Transverse colon (tissue), 4 donors: ENCODE measurements around the gene MRPL28. TPM values are rescaled to one million over a fixed set of nuclear protein-coding genes. Genes with fewer than 3 reads are reported as not detected.
A peak's percentile ranks its signal among the peaks of the same experiment; 100 is the strongest.

ENCODE experiments used
- DNase-seq: peaks from one replicate; pipeline ENCODE4 v3.0.0-alpha.2; 2019
- H3K27ac ChIP-seq, 4 donors: fragments of 200-600 bp; sonication (generic); 2 replicates each; pipeline ENCODE4 v1.5.1; 2016 to 2018; ENCODE audit warnings: inconsistent platforms in 4 of 4
- H3K27me3 ChIP-seq: fragments of 200-600 bp; sonication (generic); 2 replicates; pipeline ENCODE4 v1.5.1; 2017; ENCODE audit warnings: inconsistent platforms
- H3K36me3 ChIP-seq, 4 donors: fragments of 200-600 bp; sonication (generic); 2 replicates each; pipeline ENCODE4 v1.5.1; 2017 to 2019; ENCODE audit warnings: inconsistent platforms in 4 of 4
- H3K4me1 ChIP-seq, 4 donors: fragments of 200-600 bp; sonication (generic); 2 replicates each; pipeline ENCODE4 v1.5.1; 2017 to 2020; ENCODE audit warnings: inconsistent platforms in 4 of 4
- H3K4me3 ChIP-seq, 4 donors: fragments of 200-600 bp; sonication (generic); 1 replicate in 1 of 4; 2 replicates in 3 of 4; pipeline versions ENCODE4 v1.5.1 to v1.6.1; 2017 to 2019; ENCODE audit warnings: inconsistent platforms in 4 of 4
- H3K9me3 ChIP-seq, 2 donors: fragments of 200-600 bp; sonication (generic); 2 replicates each; pipeline ENCODE4 v1.5.1; 2017 to 2019; ENCODE audit warnings: inconsistent platforms in 2 of 2
- EP300 ChIP-seq: sonication (generic); formaldehyde crosslinking; IDR thresholded peaks from one replicate; pipeline ENCODE4 v1.6.1; 2017; ENCODE audit warnings: antibody characterized with exemption, low read depth
- POLR2A ChIP-seq: fragments of 450-650 bp; IDR thresholded peaks from one replicate; pipeline ENCODE4 v1.6.1; 2016; ENCODE audit warnings: antibody characterized with exemption, mild to moderate bottlenecking, moderate library complexity
- POLR2AphosphoS5 ChIP-seq, 3 donors: sonication (generic); formaldehyde crosslinking; IDR thresholded peaks; one replicate each; pipeline ENCODE4 v1.6.1; 2016; ENCODE audit warnings: antibody characterized with exemption in 3 of 3
- WGBS, 2 donors: methylation state at CpG; one replicate each; pipeline ENCODE4 v1.1.5; 2018; ENCODE audit warnings: low coverage in 1 of 2; 5-methylcytosine and 5-hydroxymethylcytosine counted together
- in situ Hi-C, 4 donors: fragments of 200-750 bp; cut with MboI; loops; one replicate each; pipeline versions ENCODE4 v1.15.0 to v1.15.1; 2017; ENCODE audit warnings: low sequenced_read_pairs in 3 of 4, low pct_ligation_motif_present in 1 of 4, low pct_unique_long_range_greater_than_20kb in 1 of 4
- intact Hi-C: fragments of 100-400 bp; cut with DNase I; formaldehyde crosslinking; loops from one replicate; pipeline ENCODE4 v1.15.1; 2023; ENCODE audit warnings: low total_unique reads
- total RNA-seq, 4 donors: library from RNA; depleted of rRNA; stranded (reverse); fragments of >200 nt; gene quantifications; one replicate each; pipeline ENCODE4 v1.1.0, GENCODE V29; 2016
- TF ChIP-seq, protein P1 (sequence below), 5 experiments: fragments of 200-600 bp in 3 of 5; fragments of 450-650 bp in 2 of 5; sonication (generic) in 3 of 5; IDR thresholded peaks; 1 replicate in 2 of 5; 2 replicates in 3 of 5; pipeline ENCODE4 v1.5.1; 2016 to 2017; ENCODE audit warnings: antibody characterized with exemption in 5 of 5, inconsistent platforms in 3 of 5, mild to moderate bottlenecking in 2 of 5, moderate library complexity in 1 of 5

The MRPL28 gene
- total RNA-seq, 4 donors from 2014 or later = 24.7 to 81.2 (median 53.0) TPM

- no peak for TF ChIP-seq EP300
- TF ChIP-seq, protein P1, sequence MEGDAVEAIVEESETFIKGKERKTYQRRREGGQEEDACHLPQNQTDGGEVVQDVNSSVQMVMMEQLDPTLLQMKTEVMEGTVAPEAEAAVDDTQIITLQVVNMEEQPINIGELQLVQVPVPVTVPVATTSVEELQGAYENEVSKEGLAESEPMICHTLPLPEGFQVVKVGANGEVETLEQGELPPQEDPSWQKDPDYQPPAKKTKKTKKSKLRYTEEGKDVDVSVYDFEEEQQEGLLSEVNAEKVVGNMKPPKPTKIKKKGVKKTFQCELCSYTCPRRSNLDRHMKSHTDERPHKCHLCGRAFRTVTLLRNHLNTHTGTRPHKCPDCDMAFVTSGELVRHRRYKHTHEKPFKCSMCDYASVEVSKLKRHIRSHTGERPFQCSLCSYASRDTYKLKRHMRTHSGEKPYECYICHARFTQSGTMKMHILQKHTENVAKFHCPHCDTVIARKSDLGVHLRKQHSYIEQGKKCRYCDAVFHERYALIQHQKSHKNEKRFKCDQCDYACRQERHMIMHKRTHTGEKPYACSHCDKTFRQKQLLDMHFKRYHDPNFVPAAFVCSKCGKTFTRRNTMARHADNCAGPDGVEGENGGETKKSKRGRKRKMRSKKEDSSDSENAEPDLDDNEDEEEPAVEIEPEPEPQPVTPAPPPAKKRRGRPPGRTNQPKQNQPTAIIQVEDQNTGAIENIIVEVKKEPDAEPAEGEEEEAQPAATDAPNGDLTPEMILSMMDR (IDR thresholded peaks at IDR 0.05) = peak; percentile 66 to 90 (median 79)
- Histone ChIP-seq H3K4me3 (no peak overlapping the region), H3K4me1 (peaks cover 0 to 6% (median 3%) of the 10 kb centered on the region in 4 donors), H3K36me3 (no peaks in the 10 kb centered on the region), H3K27ac (no peak overlapping the region), H3K27me3 (peaks cover 17% of the 10 kb centered on the region), H3K9me3 (no peaks in the 10 kb centered on the region)
- intact Hi-C loops = no loop called here
- 32% methylated on average over 26 of the region's 30 CpGs; no CpG with 5 or more reads in 1 of the 2 donors for WGBS, 2 donors
- in situ Hi-C loops = no loop called here
- DNase-seq = peak; percentile 84
Measured at GRCh38 chr16:361872-362701, 8.3 kb downstream of the MRPL28 start.

GRCh38 chr16:361341-361871 lies 8.9 kb downstream of the MRPL28 start:
- peaks cover 0 to 6% (median 3%) of the 10 kb centered on the region in 4 donors for H3K4me1 ChIP-seq
- peaks cover 17% of the 10 kb centered on the region for H3K27me3 ChIP-seq
- TF ChIP-seq POLR2AphosphoS5 (IDR thresholded peaks at IDR 0.05) = no peak
- TF ChIP-seq POLR2A = no peak
- TF ChIP-seq, protein P1 (IDR thresholded peaks at IDR 0.05) = no peak
- no peak for TF ChIP-seq EP300
- H3K9me3 ChIP-seq = no peaks in the 10 kb centered on the region
- no peak overlapping the region for H3K4me3 ChIP-seq
- H3K27ac ChIP-seq = no peak overlapping the region
- WGBS, 2 donors = 85% methylated on average over 21 of the region's 30 CpGs; no CpG with 5 or more reads in 1 of the 2 donors
- in situ Hi-C loops = no loop called here
- no peak for DNase-seq
- no peaks in the 10 kb centered on the region for H3K36me3 ChIP-seq
- intact Hi-C loops = no loop called here

GRCh38 chr16:360698-361336 lies 9.5 kb downstream of the MRPL28 start:
- intact Hi-C loops = no loop called here
- Histone ChIP-seq H3K4me1 (peaks cover 0 to 6% (median 3%) of the 10 kb centered on the region in 4 donors), H3K4me3 (no peak overlapping the region), H3K27me3 (peaks cover 17% of the 10 kb centered on the region), H3K27ac (no peak overlapping the region), H3K9me3 (no peaks in the 10 kb centered on the region), H3K36me3 (no peaks in the 10 kb centered on the region)
- WGBS, 2 donors = 92 to 95% methylated on average over 8 to 47 of the region's 47 CpGs
- DNase-seq = peak; percentile 5
- TF ChIP-seq, protein P1 (IDR thresholded peaks at IDR 0.05) = no peak
- TF ChIP-seq POLR2A (no peak), POLR2AphosphoS5 (IDR thresholded peaks at IDR 0.05) (no peak), EP300 (no peak)
- in situ Hi-C loops = no loop called here
